K562 (cell line): ENCODE results near the gene VTI1B. TPM values are rescaled to one million over a fixed set of nuclear protein-coding genes. Genes with fewer than 3 reads are reported as not detected.

Experiments used
- AFF4 ChIP-seq: sonication (generic); formaldehyde crosslinking; IDR thresholded peaks from 2 replicates; pipeline ENCODE4 v1.8.0; 2023; ENCODE audit warnings: mild to moderate bottlenecking, missing genetic modification reagents
- CTBP1 ChIP-seq: fragments of 450-650 bp; IDR thresholded peaks from 2 replicates; pipeline ENCODE4 v1.6.1; 2016; ENCODE audit warnings: borderline replicate concordance
- CTCFL ChIP-seq: IDR thresholded peaks from 2 replicates; pipeline ENCODE4 v1.6.1; 2011; ENCODE audit warnings: borderline replicate concordance, low read depth, mild to moderate bottlenecking, moderate library complexity, low read length; ENCODE audit not compliant: insufficient read depth, poor library complexity, severe bottlenecking
- EWSR1 ChIP-seq: fragments of 450-650 bp; IDR thresholded peaks from 2 replicates; pipeline ENCODE4 v1.6.1; 2018; ENCODE audit warnings: borderline replicate concordance, mild to moderate bottlenecking, low read depth, moderate library complexity; ENCODE audit not compliant: partially characterized antibody
- FOXJ3 ChIP-seq: sonication (generic); formaldehyde crosslinking; IDR thresholded peaks from 2 replicates; pipeline ENCODE4 v1.4.0; 2020; ENCODE audit warnings: mild to moderate bottlenecking, missing genetic modification reagents
- KAT7 ChIP-seq: sonication (generic); formaldehyde crosslinking; IDR thresholded peaks from 2 replicates; pipeline ENCODE4 v1.8.0; 2022; ENCODE audit warnings: missing genetic modification reagents, mild to moderate bottlenecking, borderline replicate concordance
- NFXL1 ChIP-seq: fragments of 450-650 bp; formaldehyde crosslinking; IDR thresholded peaks from 2 replicates; pipeline ENCODE4 v1.4.0; 2021; ENCODE audit warnings: mild to moderate bottlenecking
- PKNOX1 ChIP-seq: fragments of 450-650 bp; IDR thresholded peaks from 2 replicates; pipeline ENCODE4 v1.6.1; 2016
- RBM22 ChIP-seq: fragments of 200-400 bp; formaldehyde crosslinking; IDR thresholded peaks from 2 replicates; pipeline ENCODE4 v1.6.1; 2018; ENCODE audit warnings: low read length, low read depth; ENCODE audit not compliant: poor library complexity, severe bottlenecking
- SP2 ChIP-seq: IDR thresholded peaks from 2 replicates; pipeline ENCODE4 v1.6.1; 2011; ENCODE audit warnings: mild to moderate bottlenecking, low read depth, low read length, moderate library complexity; ENCODE audit not compliant: poor library complexity, severe bottlenecking; ENCODE audit errors: extremely low read depth
- TCF15 ChIP-seq: fragments of 250-450 bp; sonication (Bioruptor Pico); IDR thresholded peaks from 2 replicates; pipeline ENCODE4 v1.8.0; 2022; ENCODE audit warnings: moderate library complexity, mild to moderate bottlenecking, inconsistent platforms
- ZBTB9 ChIP-seq: fragments of 450-650 bp; formaldehyde crosslinking; IDR thresholded peaks from 2 replicates; pipeline ENCODE4 v1.4.0; 2020; ENCODE audit warnings: mild to moderate bottlenecking, moderate library complexity
- ZNF23 ChIP-seq: fragments of 250-450 bp; sonication (Bioruptor Pico); IDR thresholded peaks from 2 replicates; pipeline ENCODE4 v1.4.0; 2020; ENCODE audit warnings: mild to moderate bottlenecking
- ZNF764 ChIP-seq: fragments of 250-450 bp; sonication (Bioruptor Pico); IDR thresholded peaks from 2 replicates; pipeline ENCODE4 v1.4.0; 2020; ENCODE audit warnings: low read depth, mild to moderate bottlenecking, moderate library complexity
- polyA plus RNA-seq, 8 experiments: library from polyadenylated mRNA; depleted of rRNA in 4 of 8; stranded (reverse) in 5 of 8; unstranded in 3 of 8; fragments of >200 nt; fragmentation: Nextera tagmentation in 2 of 8; fragmentation: Illumina TruSeq in 1 of 8; extraction: Ambion mirVana in 2 of 8; extraction: Trizol in 1 of 8; gene quantifications; 2 replicates each; pipeline versions ENCODE4 v1.2.1 to v1.2.3, GENCODE V29; 2011 to 2014; ENCODE audit warnings: inconsistent platforms in 1 of 8, missing spikeins in 1 of 8
- total RNA-seq, 7 experiments: library from RNA; depleted of rRNA in 6 of 7; stranded (reverse); fragments of >200 nt in 6 of 7; fragmentation: Illumina TruSeq in 2 of 7; extraction: Trizol in 2 of 7; gene quantifications; 2 replicates each; pipeline versions ENCODE4 v1.2.1 to v1.2.3, GENCODE V29; 2011 to 2021; ENCODE audit warnings: low replicate concordance in 1 of 7

Gene VTI1B
- total and polyA plus RNA-seq, 9 of the 15 experiments (the other 6 are each of a cell fraction or from before 2014, with no cell fraction given) = 7.8 to 69.8 (median 50.1) TPM

GRCh38 chr14:67599698-67600561, 74.5 kb downstream of the VTI1B start, which contains the start of gene PIGH (continued):
- TF ChIP-seq ZBTB9 (no peak; the same call in 1 of the 2 replicates), ZNF764 (no peak), CTCFL (peak; percentile 57), PKNOX1 (no peak; the same call in 1 of the 2 replicates), FOXJ3 (CRISPR knock-in tag) (no peak), ZNF23 (CRISPR knock-in tag) (no peak), AFF4 (0 out of 2 replicates have a peak, but pooled peaks have one; percentile 48), RBM22 (no peak), SP2 (no peak), NFXL1 (no peak), CTBP1 (peak; percentile 91), TCF15 (CRISPR knock-in tag) (no peak), KAT7 (CRISPR knock-in tag) (no peak), EWSR1 (no peak)
